Subcutaneous abdominal adipose tissue (tissue), 5 donors: ENCODE data around the gene FAM236D.
"Not testable (repeated sequence)": the region's sequence is repeated elsewhere in the genome, so short reads cannot be mapped to it uniquely, and the experiment has no call there.

ENCODE experiments used
- H3K27ac ChIP-seq: one replicate; pipeline ENCODE4 v1.7.0; 2013; ENCODE audit warnings: low read depth, mild to moderate bottlenecking, inconsistent platforms, low read length, moderate library complexity
- H3K27me3 ChIP-seq, 5 donors: one replicate each; pipeline ENCODE4 v1.7.0; 2013; ENCODE audit warnings: low read length in 5 of 5, inconsistent platforms in 1 of 5; ENCODE audit not compliant: control insufficient read depth in 5 of 5, insufficient read depth in 4 of 5
- H3K36me3 ChIP-seq, 5 donors: one replicate each; pipeline ENCODE4 v1.7.0; 2013; ENCODE audit warnings: low read length in 5 of 5; ENCODE audit not compliant: control insufficient read depth in 5 of 5, insufficient read depth in 5 of 5
- H3K4me1 ChIP-seq, 5 donors: one replicate each; pipeline ENCODE4 v1.7.0; 2013; ENCODE audit warnings: low read length in 5 of 5, mild to moderate bottlenecking in 3 of 5, moderate library complexity in 1 of 5; ENCODE audit not compliant: control insufficient read depth in 5 of 5, insufficient read depth in 5 of 5
- H3K4me3 ChIP-seq, 5 donors: one replicate each; pipeline ENCODE4 v1.7.0; 2013; ENCODE audit warnings: low read length in 5 of 5, low read depth in 1 of 5
- H3K9ac ChIP-seq, 5 donors: one replicate each; pipeline ENCODE4 v1.7.0; 2013; ENCODE audit warnings: low read length in 5 of 5, mild to moderate bottlenecking in 4 of 5, moderate library complexity in 3 of 5
- H3K9me3 ChIP-seq, 5 donors: one replicate each; pipeline ENCODE4 v1.7.0; 2013; ENCODE audit warnings: low read length in 5 of 5; ENCODE audit not compliant: control insufficient read depth in 5 of 5
- donor health status: healthy.
- donor health status: healthy.
- donor health status: healthy.
- donor health status: healthy.
- donor health status: healthy.

FAM236D gene

GRCh38 chrX:72808110-72808509 lies at the start of gene FAM236D:
FAM236D (minus strand) TSS chrX:72808210; CDS start chrX:72808110, 100 bp downstream.
- not testable (repeated sequence) for H3K4me1 ChIP-seq, H3K27me3 ChIP-seq, H3K9ac ChIP-seq, H3K27ac ChIP-seq, H3K4me3 ChIP-seq, H3K36me3 ChIP-seq, H3K9me3 ChIP-seq

DNA sequence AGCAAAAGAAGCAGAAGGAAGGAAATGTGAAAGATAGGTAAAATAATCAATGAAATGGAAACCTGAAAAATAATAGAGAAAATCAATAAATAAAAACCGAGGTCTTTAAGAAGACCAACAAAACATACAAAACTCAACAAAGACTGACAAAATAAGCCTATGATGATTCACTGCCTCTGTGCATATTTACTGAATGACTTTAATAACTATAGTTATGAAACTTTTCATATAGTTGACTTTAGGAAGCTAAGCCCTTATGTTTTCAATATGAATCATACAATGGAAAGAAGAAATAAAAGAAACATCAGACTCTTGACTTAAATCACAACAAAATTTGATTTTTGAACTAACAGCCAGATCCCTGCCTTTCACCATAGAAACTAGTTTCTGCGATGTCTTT lies 29.5 kb upstream of the FAM236D start:
- not testable (repeated sequence) for H3K27ac ChIP-seq, H3K4me3 ChIP-seq, H3K4me1 ChIP-seq, H3K27me3 ChIP-seq, H3K36me3 ChIP-seq, H3K9me3 ChIP-seq, H3K9ac ChIP-seq

DNA sequence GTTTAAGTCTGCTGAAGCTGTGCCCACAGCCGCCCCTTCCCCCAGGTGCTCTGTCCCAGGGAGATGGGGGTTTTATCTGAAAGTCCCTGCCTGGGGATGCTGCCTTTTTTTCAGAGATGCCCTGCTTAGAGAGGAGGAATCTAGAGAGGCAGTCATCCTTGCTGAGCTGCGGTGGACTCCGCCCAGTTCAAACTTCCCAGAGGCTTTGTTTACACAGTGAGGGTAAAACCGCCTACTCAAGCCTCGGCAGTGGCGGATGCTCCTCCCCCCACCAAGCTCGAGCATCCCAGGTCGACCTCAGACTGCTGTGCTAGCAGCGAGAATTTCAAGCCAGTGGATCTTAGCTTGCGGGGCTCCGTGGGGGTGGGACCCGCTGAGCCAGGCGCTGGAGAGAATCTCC lies 22.7 kb upstream of the FAM236D start:
- not testable (repeated sequence) for H3K27ac ChIP-seq, H3K4me1 ChIP-seq, H3K27me3 ChIP-seq, H3K36me3 ChIP-seq, H3K9me3 ChIP-seq, H3K4me3 ChIP-seq, H3K9ac ChIP-seq

DNA sequence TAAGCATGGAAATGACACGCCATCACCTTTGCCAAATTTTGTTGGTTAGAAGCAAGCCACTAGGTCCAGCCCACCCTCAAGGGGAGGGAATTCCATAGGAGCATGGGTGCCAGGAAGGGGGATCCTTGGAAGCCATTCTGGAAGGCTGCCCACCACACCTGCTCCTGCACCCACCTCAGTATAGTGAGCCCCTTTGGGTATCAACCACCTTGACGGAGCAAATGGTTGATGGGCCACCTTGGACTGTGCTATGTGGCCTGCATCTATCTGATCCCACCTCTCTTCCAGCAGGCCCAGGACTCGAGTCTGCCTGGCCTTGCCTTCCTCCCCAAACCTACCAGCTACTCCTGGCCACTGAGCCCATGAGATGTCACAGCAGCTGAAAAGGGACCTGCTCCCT lies 17.6 kb downstream of the FAM236D start:
- H3K27me3 ChIP-seq, H3K9ac ChIP-seq, H3K36me3 ChIP-seq: not testable (repeated sequence)

DNA sequence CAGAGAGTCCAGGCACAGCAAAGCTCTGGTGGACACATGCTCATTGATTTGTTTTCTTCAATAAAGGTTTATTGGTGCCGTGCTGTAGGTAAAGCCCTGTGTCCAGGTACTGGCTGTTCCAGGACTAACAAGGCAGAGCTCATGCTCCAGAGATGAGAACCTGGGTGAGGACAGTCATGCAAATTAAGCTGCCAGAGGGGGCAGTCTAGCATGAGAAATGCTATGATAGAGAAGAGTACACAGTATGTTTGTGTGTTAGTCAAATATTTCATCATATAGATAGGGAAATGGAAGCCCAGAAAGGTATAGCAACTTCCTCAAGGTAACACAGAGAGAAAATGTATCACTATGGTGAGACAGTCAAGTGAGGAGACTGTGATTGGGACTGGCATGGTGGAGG lies 19.9 kb downstream of the FAM236D start:
- H3K9ac ChIP-seq, H3K4me3 ChIP-seq, H3K36me3 ChIP-seq, H3K27me3 ChIP-seq, H3K27ac ChIP-seq, H3K9me3 ChIP-seq, H3K4me1 ChIP-seq: not testable (repeated sequence)

More for the DNA sequence above, 17.6 kb downstream of the FAM236D start:
- not testable (repeated sequence) for H3K4me3 ChIP-seq, H3K4me1 ChIP-seq, H3K9me3 ChIP-seq, H3K27ac ChIP-seq

DNA sequence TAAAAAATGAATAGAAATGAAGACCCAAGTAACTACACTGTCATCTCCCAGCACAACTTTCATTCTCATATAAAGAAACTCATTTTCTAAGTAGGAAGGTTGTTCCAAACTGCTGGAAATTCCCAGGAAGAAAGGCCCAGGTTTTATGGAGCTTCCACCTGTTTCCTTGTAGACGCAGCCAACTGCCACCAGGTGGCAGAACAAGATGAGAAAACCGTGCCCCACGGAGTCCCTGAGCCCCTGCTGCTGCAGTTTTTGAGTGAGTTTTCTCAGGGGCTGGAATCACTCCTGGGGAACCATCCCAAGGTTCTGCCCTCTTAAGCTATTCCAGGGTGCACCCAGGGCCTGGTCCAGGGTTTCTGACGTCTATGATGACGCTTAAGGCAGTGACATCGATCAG lies 24.0 kb downstream of the FAM236D start:
- not testable (repeated sequence) for H3K27ac ChIP-seq, H3K4me1 ChIP-seq, H3K9ac ChIP-seq, H3K36me3 ChIP-seq, H3K9me3 ChIP-seq, H3K4me3 ChIP-seq, H3K27me3 ChIP-seq

- not testable (repeated sequence) for H3K27me3 ChIP-seq, H3K36me3 ChIP-seq, H3K9me3 ChIP-seq, H3K9ac ChIP-seq, H3K27ac ChIP-seq, H3K4me1 ChIP-seq, H3K4me3 ChIP-seq
Measured at GRCh38 chrX:72783365-72783936, 24.6 kb downstream of the FAM236D start.

DNA sequence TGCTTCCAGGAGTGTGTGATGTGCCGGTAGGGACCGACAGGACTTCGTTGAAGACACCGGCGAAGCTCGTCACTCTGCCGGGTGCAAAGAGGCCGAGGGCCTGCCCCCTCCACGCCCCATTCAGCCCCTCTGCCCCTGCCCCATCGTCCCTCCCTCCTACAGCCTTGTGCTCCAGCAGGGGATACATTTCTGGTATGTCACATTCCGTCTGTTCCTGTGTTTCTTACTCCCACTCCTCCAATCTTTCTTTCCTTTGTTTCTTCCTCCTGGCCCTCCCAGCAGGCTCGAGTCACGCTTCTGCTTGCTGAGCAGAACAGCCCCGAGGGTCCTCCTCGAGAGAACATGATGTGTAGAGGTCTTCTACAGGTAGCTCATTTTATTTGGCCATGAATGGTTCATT lies 25.4 kb downstream of the FAM236D start, which contains the start of gene FAM236B:
Gene FAM236B (minus strand): TSS at position 101 of the 400 bp plus-strand sequence. CDS start 100 bp downstream, at position 1.
- not testable (repeated sequence) for H3K27ac ChIP-seq, H3K27me3 ChIP-seq, H3K9ac ChIP-seq, H3K36me3 ChIP-seq, H3K9me3 ChIP-seq, H3K4me1 ChIP-seq, H3K4me3 ChIP-seq

DNA sequence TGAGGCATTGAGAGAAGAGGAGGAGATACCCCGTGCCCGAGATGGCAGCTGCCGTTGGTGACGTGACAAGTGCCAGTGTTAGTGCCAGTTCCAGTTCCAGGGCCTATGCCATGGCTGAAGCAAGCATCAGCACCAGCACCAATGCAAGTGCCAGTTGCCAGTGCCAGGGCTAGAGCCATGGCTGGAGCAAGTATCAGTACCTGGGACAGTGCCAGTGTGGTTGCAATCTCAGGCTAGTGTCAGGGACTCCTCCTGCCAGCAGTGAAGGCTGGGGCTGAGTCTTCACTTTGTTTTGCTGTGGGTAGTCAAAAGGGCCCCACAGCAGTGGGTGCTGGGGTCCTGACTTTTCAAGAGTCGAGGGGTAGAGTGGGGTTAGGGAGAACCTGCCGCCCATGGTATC lies 29.9 kb downstream of the FAM236D start:
- not testable (repeated sequence) for H3K36me3 ChIP-seq, H3K4me1 ChIP-seq, H3K27ac ChIP-seq, H3K4me3 ChIP-seq, H3K27me3 ChIP-seq, H3K9me3 ChIP-seq, H3K9ac ChIP-seq

- not testable (repeated sequence) for H3K9ac ChIP-seq, H3K9me3 ChIP-seq, H3K36me3 ChIP-seq, H3K4me3 ChIP-seq, H3K4me1 ChIP-seq, H3K27ac ChIP-seq, H3K27me3 ChIP-seq
Measured at GRCh38 chrX:72777467-72777790, 30.6 kb downstream of the FAM236D start.
